Stomach (tissue), 4 donors: ENCODE measurements around the gene SRP68.

Experiments
- CTCF ChIP-seq, 7 experiments: fragments of 450-650 bp in 4 of 7; fragments of 200-600 bp in 3 of 7; sonication (generic) in 3 of 7; IDR thresholded peaks; one replicate each; pipeline ENCODE4 v1.5.1; 2016 to 2019; ENCODE audit warnings: antibody characterized with exemption in 7 of 7, control low read depth in 2 of 7, mild to moderate bottlenecking in 1 of 7
- POLR2A ChIP-seq, 4 donors: fragments of 450-650 bp; IDR thresholded peaks; one replicate each; pipeline ENCODE4 v1.6.1; 2016; ENCODE audit warnings: antibody characterized with exemption in 4 of 4, control low read depth in 2 of 4, mild to moderate bottlenecking in 1 of 4, moderate library complexity in 1 of 4
- POLR2AphosphoS5 ChIP-seq, 3 donors: sonication (generic); formaldehyde crosslinking; IDR thresholded peaks; one replicate each; pipeline ENCODE4 v1.6.1; 2016; ENCODE audit warnings: antibody characterized with exemption in 3 of 3

GRCh38 chr17:76106703-76107102 is 34.4 kb upstream of the SRP68 start:
- TF ChIP-seq POLR2A (IDR thresholded peaks at IDR 0.05), result no peak
- no peak for TF ChIP-seq POLR2AphosphoS5 (IDR thresholded peaks at IDR 0.05)
- no peak for TF ChIP-seq CTCF (IDR thresholded peaks at IDR 0.05)
